Measurements from ENCODE around the gene CTCFL. TPM values are rescaled to one million over a fixed set of nuclear protein-coding genes. Genes with fewer than 3 reads are reported as not detected.

The CTCFL gene
- total and polyA plus RNA-seq, 2 of the 13 experiments (the other 11 are each of a cell fraction or from before 2014, with no cell fraction given) = 0.04 TPM; not detected in 1

GRCh38 chr20:57527728-57528127 is 2.8 kb upstream of the CTCFL start:
- peaks cover 60% of the 10 kb centered on the region for H3K4me1 ChIP-seq (ENCODE audit: insufficient read depth, low read length)
- H3K4me3 ChIP-seq (replicated peaks in 1 of 3; ENCODE audit: insufficient read depth in 1 of 3, low read depth in 2 of 3, low read length in 3 of 3) = peak overlapping the region in 2 of 3 experiments; percentile 5 to 6; a peak in 2 of 6 replicates
- no peak overlapping the region for H2AFZ ChIP-seq (ENCODE audit: low read length)
- in situ Hi-C loops (cut with HindIII; ENCODE audit: extremely low pct_ligation_motif_present, low pct_unique_long_range_greater_than_20kb) = no loop called here
- H3K9me3 ChIP-seq (ENCODE audit: low read length) = 0 out of 2 replicates have a peak, but pooled peaks cover under 1% of the 10 kb centered on the region
- BruUV-seq (replicated peaks) = no TSS peak
- ATAC-seq (no peak; the same call in 2 of the 3 replicates), DNase-seq (ENCODE audit: low spot score) (peak; percentile 27), FAIRE-seq (no peak)
- no peak overlapping the region for H3K9ac ChIP-seq (ENCODE audit: insufficient read depth, low read depth, low read length)
- H3K4me2 ChIP-seq (ENCODE audit: low read depth, low read length) = peak overlapping the region; percentile 71
- intact Hi-C loops (cut with micrococcal nuclease; ENCODE audit: unreplicated experiment) = no loop called here
- ChIA-PET POLR2A (interaction anchor here (0.7 to 2.1 kb wide), 9 partner anchors 20 to 63 kb away, joined by 3 to 27 read pairs (median 4); partner anchors contain the start of gene PCK1), CTCF (ENCODE audit: low intra/inter-chr PET ratio, low total read pairs) (interaction anchor here (1.4 to 5.7 kb wide), 3 partner anchors 13 to 65 kb away, joined by 4 to 140 read pairs (median 19); no protein-coding TSS in a partner anchor)
- 2% methylated on average over 6 of the region's 6 CpGs for WGBS (ENCODE audit: low lambda C conversion rate)
- peak overlapping the region; percentile 15 for H3K27ac ChIP-seq (ENCODE audit: extremely low read length, insufficient read depth, low read length)
- no peaks in the 10 kb centered on the region for H3K36me3 ChIP-seq (replicated peaks in 1 of 2; ENCODE audit: control insufficient read depth in 1 of 2, insufficient read depth in 2 of 2, low read length in 2 of 2)
- no peaks in the 10 kb centered on the region for H3K79me2 ChIP-seq (ENCODE audit: insufficient read depth, low read length)
- no peaks in the 10 kb centered on the region for H4K20me1 ChIP-seq (ENCODE audit: insufficient read depth, low read length)
- H3K27me3 ChIP-seq (ENCODE audit: control insufficient read depth in 1 of 2, insufficient read depth in 2 of 2, low read length in 2 of 2) = peaks cover 2 to 12% of the 10 kb centered on the region in 2 experiments; a peak in 2 of 5 replicates
- no peak for TF ChIP-seq ZNF382 (CRISPR knock-in tag; IDR thresholded peaks at IDR 0.05; ENCODE audit: borderline replicate concordance)
- TF ChIP-seq RCOR2 (CRISPR knock-in tag; IDR thresholded peaks at IDR 0.05) = peak; percentile 33; the same call in 1 of the 2 replicates
- peak; percentile 33; the same call in 1 of the 2 replicates for TF ChIP-seq IKZF5 (CRISPR knock-in tag; IDR thresholded peaks at IDR 0.05)
- TF ChIP-seq KLF16 (CRISPR knock-in tag; IDR thresholded peaks at IDR 0.05) = peak in 1 of 2 experiments; percentile 71; a peak in 1 of 4 replicates
- no peak for TF ChIP-seq MAFF (IDR thresholded peaks at IDR 0.05; ENCODE audit: low read depth, low read length)
- TF ChIP-seq ZNF503 (CRISPR knock-in tag; IDR thresholded peaks at IDR 0.05) = 0 out of 2 replicates have a peak, but pooled peaks have one; percentile 54
- no peak for TF ChIP-seq ZNF18 (CRISPR knock-in tag; IDR thresholded peaks at IDR 0.05; ENCODE audit: insufficient replicate concordance)
- no peak for TF ChIP-seq ZMYM2 (CRISPR knock-in tag; IDR thresholded peaks at IDR 0.05)
- peak; percentile 8; the same call in 1 of the 2 replicates for TF ChIP-seq ZNF652 (CRISPR knock-in tag; IDR thresholded peaks at IDR 0.05; ENCODE audit: borderline replicate concordance, low read depth)
- TF ChIP-seq RXRA (CRISPR knock-in tag; IDR thresholded peaks at IDR 0.05) = no peak
- peak; percentile 73 for TF ChIP-seq CREM (IDR thresholded peaks at IDR 0.05)
- TF ChIP-seq CREM (CRISPR knock-in tag; IDR thresholded peaks at IDR 0.05) = no peak
- 0 out of 2 replicates have a peak, but pooled peaks have one; percentile 17 for TF ChIP-seq SAP130 (CRISPR knock-in tag; IDR thresholded peaks at IDR 0.05; ENCODE audit: low read depth)
- no peak for TF ChIP-seq TIGD3 (CRISPR knock-in tag; IDR thresholded peaks at IDR 0.05; ENCODE audit: borderline replicate concordance)
- TF ChIP-seq BHLHE40 (IDR thresholded peaks at IDR 0.05; ENCODE audit: low read length) = 0 out of 2 replicates have a peak, but pooled peaks have one; percentile 15
- TF ChIP-seq TFE3 (CRISPR knock-in tag; IDR thresholded peaks at IDR 0.05) = no peak
